Astrocyte of the cerebellum (primary cell): ENCODE results near the gene LYRM7.

Experiments
- DNase-seq: peaks from one replicate; pipeline ENCODE4 v3.0.0-alpha.2; 2011; ENCODE audit warnings: low read depth
- H3K4me3 ChIP-seq: 2 replicates; pipeline ENCODE4 v1.5.1; 2011; ENCODE audit warnings: mild to moderate bottlenecking, low read depth, low read length, moderate library complexity
- in situ Hi-C: cut with HindIII; loops from 2 replicates; pipeline ENCODE4 v1.10.0; 2017; ENCODE audit warnings: low sequenced_read_pairs
- TF ChIP-seq, protein P1 (sequence below): IDR thresholded peaks from 2 replicates; pipeline ENCODE4 v1.5.1; 2012; ENCODE audit warnings: low read length, low read depth, moderate library complexity, mild to moderate bottlenecking; ENCODE audit errors: missing control alignments

Gene LYRM7

DNA sequence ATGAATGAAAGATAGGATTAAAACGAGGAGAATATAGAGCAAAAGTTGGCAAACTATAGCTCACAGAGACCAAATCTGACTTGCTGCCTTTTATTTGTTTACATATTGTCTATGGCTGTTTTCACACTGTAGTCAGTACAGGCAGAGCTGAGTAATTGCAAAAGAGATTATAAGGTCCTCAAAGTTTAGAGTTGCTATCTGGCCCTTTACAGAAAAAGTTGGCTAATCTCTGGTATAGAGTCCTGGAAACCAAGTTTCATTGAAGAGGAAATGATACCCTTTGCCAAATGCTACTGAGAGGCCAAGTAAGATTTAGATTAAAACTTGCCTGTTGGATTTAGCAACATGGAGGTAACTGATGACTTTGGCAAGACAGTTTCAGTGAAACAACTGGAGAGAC lies 36.0 kb downstream of the LYRM7 start:
- no peak overlapping the region for H3K4me3 ChIP-seq
- no peak for DNase-seq
- in situ Hi-C loops = loop anchor here (5.0 kb wide), 1 partner anchor 46 kb away; no protein-coding TSS in a partner anchor
- TF ChIP-seq, protein P1, sequence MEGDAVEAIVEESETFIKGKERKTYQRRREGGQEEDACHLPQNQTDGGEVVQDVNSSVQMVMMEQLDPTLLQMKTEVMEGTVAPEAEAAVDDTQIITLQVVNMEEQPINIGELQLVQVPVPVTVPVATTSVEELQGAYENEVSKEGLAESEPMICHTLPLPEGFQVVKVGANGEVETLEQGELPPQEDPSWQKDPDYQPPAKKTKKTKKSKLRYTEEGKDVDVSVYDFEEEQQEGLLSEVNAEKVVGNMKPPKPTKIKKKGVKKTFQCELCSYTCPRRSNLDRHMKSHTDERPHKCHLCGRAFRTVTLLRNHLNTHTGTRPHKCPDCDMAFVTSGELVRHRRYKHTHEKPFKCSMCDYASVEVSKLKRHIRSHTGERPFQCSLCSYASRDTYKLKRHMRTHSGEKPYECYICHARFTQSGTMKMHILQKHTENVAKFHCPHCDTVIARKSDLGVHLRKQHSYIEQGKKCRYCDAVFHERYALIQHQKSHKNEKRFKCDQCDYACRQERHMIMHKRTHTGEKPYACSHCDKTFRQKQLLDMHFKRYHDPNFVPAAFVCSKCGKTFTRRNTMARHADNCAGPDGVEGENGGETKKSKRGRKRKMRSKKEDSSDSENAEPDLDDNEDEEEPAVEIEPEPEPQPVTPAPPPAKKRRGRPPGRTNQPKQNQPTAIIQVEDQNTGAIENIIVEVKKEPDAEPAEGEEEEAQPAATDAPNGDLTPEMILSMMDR = no peak

DNA sequence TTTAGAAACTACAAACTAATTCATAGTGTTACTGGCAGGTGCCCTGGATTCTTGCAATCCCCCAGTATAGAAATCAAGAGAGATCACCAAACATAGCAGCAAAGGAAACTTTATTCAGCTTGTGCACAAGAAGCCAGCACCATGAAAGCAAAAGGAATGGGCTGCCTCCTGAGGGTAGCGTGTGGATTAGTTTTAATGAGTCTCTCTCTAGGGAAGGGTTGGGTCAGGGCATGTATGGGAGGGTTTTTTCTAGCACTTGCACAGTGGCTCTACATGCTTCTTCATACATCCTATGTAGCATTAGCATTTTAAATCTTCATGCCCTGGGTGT lies 38.4 kb downstream of the LYRM7 start:
- TF ChIP-seq, protein P1 = no peak
- no peak for DNase-seq
- H3K4me3 ChIP-seq = no peak overlapping the region
- in situ Hi-C loops = loop anchor here (5.0 kb wide), 1 partner anchor 43 kb away; no protein-coding TSS in a partner anchor

DNA sequence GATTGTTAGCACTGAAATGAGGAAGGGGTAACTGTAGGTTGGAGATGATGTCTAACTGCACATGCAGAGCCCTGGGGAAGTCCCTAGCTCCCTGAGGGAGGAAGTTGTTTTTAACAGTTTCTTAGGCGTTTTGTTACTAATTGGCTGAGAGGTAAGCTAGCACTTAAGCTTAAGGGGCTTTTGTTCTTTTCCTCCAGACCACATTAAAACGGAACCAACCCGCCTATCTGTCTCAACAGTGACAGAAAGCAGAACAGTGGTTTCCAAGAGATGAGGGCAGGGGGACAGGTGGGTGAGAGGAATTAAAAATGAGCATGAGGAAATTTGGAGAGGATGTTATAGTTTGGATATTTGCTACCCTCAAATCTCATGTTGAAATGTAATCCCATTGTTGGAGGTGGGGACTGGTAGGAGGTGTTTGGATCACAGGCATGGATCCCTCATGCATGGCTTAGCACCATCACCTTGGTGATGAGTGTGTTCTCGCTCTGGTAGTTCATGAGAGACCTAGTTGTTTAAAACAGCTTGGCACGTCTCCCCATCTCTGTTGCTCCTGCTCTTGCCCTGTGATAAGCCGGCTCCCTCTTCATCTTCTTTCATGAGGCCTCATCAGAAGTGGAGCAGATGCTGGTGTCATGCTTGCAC lies 38.9 kb downstream of the LYRM7 start:
- TF ChIP-seq, protein P1 = no peak
- in situ Hi-C loops = loop anchor here (5.0 kb wide), 1 partner anchor 43 kb away; no protein-coding TSS in a partner anchor
- no peak overlapping the region for H3K4me3 ChIP-seq
- no peak for DNase-seq

DNA sequence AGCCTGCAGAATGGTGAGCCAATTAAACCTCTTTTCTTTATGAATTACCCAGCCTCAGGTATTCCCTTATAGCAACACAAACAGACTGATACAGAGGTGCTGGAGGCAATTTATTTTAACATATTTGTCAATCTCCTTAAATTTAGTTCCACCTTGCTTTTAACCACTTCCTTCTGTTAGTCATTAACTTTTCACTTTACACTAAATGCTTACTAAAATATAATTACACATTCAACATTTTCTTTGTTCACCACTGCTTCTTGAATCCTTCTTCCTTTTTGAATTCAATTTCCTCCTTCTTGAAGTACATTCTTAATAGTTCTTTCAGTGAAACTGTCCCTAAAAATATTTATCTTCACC lies 39.4 kb downstream of the LYRM7 start:
- H3K4me3 ChIP-seq = no peak overlapping the region
- in situ Hi-C loops = no loop called here
- no peak for DNase-seq
- TF ChIP-seq, protein P1 = no peak

DNA sequence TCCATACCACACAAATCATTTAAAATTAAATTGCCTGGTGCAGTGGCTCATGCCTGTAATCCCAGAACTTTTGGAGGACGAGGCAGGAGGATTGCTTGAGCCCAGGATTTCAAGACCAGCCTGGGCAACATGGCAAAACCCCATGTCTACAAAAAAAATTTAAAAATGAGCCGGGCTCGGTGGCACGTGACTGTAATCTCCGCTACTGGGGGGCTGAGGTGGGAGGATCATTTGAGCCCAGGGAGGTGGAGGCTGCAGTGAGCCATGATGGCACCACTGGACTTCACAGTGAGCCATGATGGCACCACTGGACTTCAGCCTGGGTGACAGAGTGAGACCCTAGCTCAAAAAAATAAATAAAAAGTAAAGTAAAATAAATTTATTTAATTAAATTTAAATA lies 40.9 kb downstream of the LYRM7 start:
- H3K4me3 ChIP-seq = no peak overlapping the region
- in situ Hi-C loops = no loop called here
- TF ChIP-seq, protein P1 = no peak

DNA sequence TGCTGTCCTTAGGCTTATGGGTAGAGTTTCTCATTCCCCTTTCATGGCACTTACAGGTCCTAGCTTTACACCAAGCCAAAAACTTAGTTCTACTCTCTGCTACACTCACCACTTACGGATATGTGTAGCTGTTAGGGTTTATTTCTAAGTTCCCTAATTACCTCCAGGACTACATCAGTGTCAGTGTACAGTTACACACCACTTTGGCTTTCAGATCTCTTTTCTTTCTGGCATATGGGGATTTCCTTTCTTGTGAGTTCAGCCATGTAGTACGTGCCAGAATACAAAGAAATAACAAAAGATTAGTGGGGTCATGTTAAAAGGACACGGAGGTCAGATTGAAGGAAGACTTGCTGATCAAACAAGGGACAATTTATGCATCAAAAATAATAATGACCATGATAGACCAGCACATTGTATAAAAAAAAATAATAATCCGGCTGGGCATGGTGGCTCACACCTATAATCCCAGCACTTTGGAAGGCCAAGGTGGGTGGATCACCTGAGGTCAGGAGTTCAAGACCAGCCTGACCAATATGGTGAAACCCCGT lies 41.8 kb downstream of the LYRM7 start:
- TF ChIP-seq, protein P1 = no peak
- in situ Hi-C loops = no loop called here
- H3K4me3 ChIP-seq = no peak overlapping the region
- DNase-seq = no peak

More for the DNA sequence above, 40.9 kb downstream of the LYRM7 start:
- no peak for DNase-seq
